Stimulated activated naive CD4-positive, alpha-beta T cell (primary cell): ENCODE measurements around the gene RRP7A.
"Not testable (repeated sequence)": the region's sequence is repeated elsewhere in the genome, so short reads cannot be mapped to it uniquely, and the experiment has no call there.

Experiments used
- DNase-seq, 6 experiments: peaks; one replicate each; lab custom pipeline; 2025; lab: John Stamatoyannopoulos, UW

Gene RRP7A

GRCh38 chr22:42536166-42536565 is 16.6 kb upstream of the RRP7A start:
- no peak for DNase-seq

DNA sequence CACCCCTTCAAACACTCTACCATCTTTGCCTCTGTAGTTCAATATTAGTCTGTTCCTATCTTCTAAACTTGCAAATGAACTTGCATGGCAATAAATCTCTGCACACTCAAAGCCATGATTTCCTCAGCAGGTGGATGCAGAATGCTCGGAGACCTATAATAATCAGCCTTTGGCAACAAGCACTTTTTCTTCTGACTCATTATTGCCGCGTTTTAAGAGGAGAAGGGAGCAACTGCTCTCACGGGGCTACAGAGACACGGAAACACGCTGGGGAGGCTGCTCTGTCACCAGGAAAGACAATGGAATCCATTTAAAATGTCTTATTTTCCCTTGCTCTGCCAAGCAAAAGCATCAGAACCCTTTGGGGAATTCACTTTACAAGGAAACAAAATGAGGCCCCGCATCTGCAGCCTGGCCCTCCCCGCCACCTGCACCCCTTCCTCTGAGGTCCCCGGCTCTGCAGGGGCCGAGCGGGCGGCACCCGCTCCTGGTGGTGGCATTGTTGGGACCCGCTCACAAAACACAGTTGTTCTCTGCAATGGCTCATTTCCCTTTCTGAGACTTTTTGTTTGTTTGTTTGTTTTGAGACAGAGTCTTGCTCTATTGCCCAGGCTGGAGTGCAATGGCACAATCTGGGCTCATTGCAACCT is 15.6 kb upstream of the RRP7A start:
- DNase-seq = not testable (repeated sequence)

DNA sequence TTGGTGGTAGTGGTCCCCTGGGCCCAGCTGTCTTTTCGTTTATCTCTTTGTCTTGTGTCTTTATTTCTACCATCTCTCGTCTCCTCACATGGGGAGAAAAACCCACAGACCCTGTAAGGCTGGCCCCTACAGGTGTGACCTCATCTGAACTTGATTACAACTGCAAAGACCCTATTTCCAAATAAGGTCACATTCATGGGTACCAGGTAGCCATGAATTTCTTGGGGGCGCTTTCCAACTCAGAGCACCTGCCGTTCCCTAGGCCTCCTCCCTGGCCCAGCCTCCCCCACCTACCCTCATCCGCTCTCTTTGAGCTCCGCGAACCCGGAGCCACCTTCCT is 14.0 kb upstream of the RRP7A start:
- DNase-seq = no peak

- not testable (repeated sequence) for DNase-seq
Measured at GRCh38 chr22:42531401-42532084, 11.9 kb upstream of the RRP7A start.

- DNase-seq = not testable (repeated sequence)
Measured at GRCh38 chr22:42529435-42529834, 9.8 kb upstream of the RRP7A start.

- no peak for DNase-seq
Measured at GRCh38 chr22:42528591-42529307, 9.2 kb upstream of the RRP7A start.

GRCh38 chr22:42522546-42522945 is 3.0 kb upstream of the RRP7A start:
- DNase-seq = no peak

GRCh38 chr22:42521228-42521546 is 1.6 kb upstream of the RRP7A start:
- DNase-seq = no peak

DNA sequence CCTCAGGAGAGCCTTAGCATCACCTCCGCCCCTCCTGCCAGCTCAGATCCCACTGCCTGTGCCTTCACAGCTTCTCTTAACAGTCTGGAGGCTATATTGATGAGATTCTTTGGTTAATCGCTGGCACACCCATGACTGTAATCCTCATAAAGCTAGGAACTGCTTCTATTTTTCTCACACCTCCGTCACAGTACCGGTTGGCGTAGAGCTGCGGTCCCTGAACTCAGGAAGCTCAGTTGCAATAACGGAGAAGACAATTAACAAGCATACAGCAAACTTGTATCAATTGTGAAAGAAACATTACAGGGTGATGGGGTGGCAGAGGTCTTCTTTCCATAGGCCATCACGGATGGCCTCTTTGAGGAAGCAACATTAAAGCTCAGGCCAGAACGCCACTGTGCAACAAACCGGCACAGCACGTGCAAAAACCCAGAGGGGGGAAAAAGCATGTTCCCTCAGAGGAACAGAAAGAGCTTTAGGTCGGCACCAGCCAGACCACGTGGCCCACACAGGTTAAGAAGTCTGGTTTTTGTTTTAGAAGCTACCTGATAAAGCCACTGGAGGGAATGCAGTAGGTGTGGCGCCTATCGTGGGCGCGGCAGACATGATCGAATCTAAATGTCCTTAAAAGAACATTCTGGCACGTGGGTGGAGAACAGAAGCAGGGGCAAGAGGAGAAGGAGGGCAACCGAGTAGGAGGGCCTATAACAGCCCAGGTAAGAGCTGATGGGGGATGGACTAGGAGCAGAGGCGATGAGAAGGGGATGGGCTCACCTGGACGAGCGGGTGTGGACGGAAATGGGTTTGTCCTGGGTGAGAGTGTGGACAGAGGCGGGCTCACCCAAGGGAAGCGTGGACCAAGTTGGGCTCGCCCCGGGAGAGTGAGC is 715 bp downstream of the RRP7A start:
- not testable (repeated sequence) for DNase-seq

DNA sequence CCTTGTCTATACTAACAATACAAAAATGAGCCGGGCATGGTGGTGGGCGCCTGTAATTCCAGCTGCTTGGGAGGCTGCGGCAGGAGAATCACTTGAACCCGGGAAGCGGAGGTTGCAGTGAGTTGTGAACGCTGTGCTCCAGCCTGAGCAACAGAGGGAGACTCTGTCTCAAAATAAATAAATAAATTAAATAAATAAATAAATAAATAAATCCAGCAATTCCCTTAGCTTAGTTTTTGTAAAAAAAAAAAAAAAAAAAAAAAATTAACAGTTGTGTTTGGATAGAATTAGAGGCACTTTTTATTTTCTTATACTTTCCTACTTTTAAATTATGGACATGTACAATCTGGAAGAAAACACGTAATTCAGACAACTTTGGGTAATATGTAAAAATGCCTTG is 2.5 kb downstream of the RRP7A start:
- DNase-seq = not testable (repeated sequence)

GRCh38 chr22:42515896-42516295 is 3.7 kb downstream of the RRP7A start:
- DNase-seq = no peak

DNA sequence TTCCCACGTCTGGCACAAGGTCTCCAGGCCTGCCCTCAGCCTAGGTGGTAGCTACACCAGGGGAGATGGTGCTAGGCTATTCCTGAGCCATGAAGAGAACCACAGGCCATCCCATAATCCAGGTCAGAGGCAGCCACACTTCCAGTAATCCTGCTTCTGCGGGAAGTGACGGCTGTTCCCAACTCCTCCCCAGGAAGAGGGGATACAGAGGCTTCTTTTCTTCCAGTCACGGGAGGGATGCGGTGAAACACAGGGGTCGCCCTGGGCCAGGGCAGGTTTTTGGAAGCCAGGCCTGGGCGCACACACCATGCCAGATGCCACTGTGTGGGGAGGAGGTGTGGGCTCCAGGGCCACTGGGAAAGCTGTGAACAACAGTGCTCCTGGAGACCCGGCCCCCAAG is 4.3 kb downstream of the RRP7A start:
- not testable (repeated sequence) for DNase-seq

GRCh38 chr22:42514331-42514730 is 5.3 kb downstream of the RRP7A start:
- DNase-seq = not testable (repeated sequence)

- not testable (repeated sequence) for DNase-seq
Measured at GRCh38 chr22:42512273-42512990, 7.2 kb downstream of the RRP7A start.

DNA sequence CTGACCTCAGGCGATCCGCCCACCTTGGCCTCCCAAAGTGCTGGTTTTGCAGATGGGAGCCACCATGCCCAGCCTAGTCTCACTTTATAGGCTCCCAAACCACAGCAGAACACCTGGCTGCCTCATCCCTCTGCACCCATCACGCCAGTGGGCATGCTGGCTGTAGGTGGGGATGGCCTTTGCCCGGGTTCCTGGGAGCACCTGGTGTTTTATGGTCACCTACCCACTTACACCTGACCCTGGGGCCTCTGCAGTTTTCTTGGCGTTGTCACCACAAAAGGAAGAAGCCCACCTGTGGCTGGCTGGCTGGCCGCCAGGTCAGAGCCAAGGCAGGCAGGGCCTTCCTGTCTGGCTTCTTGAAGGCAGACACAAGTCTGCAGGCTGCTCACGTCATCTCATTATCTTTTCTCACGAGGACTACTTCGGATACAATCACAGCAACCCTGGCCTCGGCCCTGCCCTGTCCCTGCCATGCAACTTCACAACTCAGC is 8.2 kb downstream of the RRP7A start:
- no peak for DNase-seq

- no peak for DNase-seq
Measured at GRCh38 chr22:42509548-42509947, 10.0 kb downstream of the RRP7A start.

- not testable (repeated sequence) for DNase-seq
Measured at GRCh38 chr22:42508975-42509364, 10.6 kb downstream of the RRP7A start.

GRCh38 chr22:42508327-42508974 is 11.1 kb downstream of the RRP7A start:
- DNase-seq = not testable (repeated sequence)

DNA sequence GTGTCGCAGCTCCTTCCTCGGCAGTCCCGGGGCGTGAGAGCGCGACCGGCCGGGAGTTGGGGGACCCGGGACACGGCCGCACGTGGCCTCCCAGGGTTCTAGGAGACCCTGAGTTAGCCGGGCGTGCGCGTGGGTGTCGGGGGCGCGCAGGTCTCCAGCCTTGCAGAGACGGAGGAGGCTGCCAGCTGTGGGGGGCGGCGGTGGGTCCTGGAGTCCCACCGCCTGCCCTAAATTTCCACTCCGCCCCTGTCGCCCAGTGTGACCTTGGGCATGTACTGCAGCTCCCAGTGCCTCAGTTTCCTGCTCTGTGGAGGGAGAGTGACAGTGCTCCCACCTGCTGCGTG is 18.8 kb downstream of the RRP7A start:
- no peak for DNase-seq

DNA sequence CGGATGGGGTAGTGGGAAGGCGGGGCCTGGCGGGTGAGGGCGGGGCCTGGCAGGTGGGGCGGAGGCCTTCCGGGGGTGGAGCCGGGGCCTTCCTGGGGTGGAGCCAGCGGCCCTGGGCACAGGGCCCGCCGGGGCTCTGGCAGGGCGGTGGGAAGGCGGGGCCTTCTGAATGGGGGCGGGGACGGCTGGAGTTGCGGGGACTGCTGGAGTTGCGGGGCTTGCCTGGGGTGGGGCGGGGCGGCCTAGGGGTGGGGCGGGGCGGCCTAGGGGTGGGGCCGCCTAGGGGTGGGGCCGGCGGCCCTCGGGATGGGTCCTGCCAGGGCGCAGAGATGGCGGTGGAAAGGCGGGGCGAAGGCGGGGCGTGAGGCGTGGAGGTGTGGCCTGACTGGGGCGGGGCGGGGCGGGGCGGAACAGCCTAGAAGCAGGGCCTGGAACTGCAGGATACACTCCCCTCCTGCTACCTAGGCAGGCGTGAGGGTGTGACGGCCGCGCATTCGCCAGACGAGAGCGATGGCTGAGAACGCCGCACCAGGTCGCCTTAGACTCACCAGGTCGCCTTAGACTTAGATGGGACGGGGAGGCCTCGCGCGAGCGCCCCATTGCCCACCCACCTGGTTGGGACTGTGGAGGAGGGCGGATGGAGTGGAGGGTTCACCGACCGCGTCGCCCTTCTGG is 19.3 kb downstream of the RRP7A start:
- DNase-seq = peak; percentile 79 to 89 (median 88)

GRCh38 chr22:42499773-42500160 is 19.8 kb downstream of the RRP7A start:
- peak in 1 of 6 experiments; percentile 29 for DNase-seq
